ENCODE data around the gene BMF.

The BMF gene

GRCh38 chr15:40064231-40064894, 44.3 kb downstream of the BMF start:
- DNase-seq = no peak

- no peak for DNase-seq
Measured at GRCh38 chr15:40063563-40064011, 45.1 kb downstream of the BMF start.

- no peak for DNase-seq
Measured at GRCh38 chr15:40062816-40063562, 45.7 kb downstream of the BMF start.

DNA sequence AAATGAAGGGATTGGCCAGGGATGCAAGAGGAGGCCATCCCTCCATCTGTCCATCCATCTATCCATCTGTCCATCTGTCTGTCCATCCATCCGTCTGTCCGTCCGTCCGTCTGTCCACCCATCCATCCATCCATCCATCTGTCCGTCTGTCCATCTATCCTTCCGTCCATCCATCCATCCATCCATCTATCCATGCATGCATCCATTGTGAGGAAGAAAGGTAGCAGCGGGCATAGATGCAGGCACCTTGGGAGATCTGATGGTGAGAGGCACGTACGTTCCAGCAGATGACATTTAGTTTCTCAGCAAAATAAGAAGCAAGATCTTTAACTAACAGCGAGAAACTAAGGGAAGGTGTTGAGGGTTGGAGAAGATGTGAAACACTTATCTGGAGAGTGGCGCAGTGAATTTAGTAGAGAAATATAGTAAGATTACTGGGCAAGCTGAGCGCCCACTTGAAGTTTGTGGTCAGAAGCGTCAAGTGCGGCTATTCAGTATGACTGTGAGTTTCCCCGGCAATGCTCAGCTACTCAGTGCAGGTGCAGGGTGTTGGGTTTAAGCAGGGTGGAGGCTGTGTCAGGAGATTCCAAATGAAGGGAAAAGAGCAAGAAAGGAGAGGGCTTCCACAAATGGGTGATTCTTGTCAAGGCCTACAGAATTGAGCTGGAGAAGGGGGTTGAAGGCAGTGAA, 47.3 kb downstream of the BMF start:
- no peak for DNase-seq

DNA sequence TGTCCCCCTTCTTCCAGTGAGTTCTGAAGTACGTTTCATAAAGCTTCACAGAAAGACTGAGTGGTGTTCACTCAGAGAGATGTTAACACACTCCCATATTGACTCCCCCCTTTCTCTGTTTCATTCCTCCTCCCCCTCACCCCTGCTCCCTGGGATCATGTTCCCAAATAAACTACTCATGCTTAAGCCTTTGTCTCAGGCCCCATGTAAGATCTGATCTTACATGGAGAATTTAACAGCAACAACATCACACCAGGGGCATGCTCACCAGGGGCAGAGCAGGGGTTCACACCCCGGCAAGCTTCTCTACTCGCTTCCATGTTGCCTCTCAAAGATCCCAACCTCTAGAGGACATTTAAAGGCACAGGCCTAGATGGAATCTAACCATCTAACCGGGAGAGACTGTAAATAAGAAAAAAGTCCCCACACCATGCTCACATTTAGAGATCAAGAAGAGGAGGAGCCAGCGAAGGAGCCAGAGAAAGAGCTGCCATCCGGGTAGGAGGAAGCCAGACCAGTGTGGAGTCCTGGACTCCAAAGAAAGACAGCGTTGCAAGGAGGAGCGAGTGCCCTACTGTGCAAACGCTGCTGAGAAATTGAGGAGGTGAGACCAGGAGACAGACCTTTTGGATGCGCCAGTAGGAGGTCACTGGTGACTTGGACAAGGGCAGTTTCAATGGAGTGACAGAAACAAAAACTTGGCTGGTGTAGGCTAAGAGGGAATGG, 48.3 kb downstream of the BMF start:
- no peak for DNase-seq

GRCh38 chr15:40059821-40060220, 48.9 kb downstream of the BMF start:
- no peak for DNase-seq

DNA sequence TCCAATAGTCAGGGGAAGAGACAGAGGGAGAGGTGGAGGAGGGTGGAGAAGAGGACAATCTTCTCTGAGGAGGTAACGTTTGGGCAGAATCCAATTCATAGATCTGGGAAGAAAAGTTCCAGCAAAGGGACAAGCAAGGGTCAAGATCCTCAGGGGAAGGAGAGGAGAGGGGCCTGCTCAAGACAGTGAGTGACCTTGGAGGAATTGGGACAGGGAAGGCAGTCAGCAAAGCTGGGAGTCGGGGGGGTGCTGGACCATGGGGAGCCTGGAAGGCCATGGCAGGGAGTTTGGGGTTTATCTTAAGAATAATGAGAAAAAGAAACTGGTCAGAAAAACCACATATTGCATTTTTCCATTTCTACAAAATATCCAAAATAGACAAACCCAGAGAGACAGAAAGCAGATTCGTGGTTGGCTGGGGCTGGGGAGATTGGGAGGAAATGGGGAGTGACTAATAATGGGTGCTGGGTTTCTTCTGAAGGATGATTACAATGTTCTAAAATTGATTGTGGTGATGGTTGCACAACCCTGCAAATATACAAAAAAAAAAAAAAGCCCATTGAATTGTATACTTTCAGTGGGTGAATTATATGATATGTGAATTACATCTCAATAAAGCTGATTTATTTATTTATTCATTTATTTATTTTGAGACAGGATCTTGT, 50.1 kb downstream of the BMF start:
- no peak for DNase-seq

DNA sequence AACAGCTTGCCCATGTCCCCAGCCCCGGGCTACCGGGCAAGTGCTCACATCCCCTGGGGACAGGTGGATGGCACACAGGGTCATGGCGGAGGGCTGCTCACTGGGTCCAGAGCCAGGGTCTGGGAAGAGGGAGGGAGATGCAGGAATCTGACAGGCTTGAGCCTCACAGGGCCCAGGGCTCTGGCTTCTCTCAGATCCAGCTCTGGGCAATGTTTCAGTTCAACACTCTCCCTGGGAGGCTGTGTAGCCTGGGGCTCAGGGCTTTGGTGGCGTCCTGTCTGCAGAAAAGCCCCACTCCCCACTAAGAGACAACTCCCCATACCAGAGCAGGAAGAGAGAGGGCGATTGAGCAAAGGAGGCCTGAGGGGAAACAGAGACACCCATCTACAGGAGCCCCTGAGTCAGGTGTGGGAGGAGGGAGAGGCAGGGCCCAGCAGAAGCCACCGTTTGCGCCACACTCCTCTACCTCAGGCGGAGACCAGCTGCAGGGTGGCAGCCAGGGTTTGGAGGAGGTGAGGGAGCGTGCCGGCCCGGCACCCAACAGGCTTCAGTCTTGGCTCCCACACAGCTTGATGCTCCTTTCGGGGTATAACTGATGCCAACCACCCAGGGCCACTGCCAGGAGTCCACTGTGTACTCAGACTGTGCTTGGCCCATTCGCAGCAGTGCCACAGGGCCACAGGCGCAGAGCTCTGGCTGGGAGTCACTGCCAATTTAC, 52.9 kb downstream of the BMF start:
- DNase-seq = no peak

GRCh38 chr15:40054855-40055575, 53.7 kb downstream of the BMF start:
- no peak for DNase-seq

GRCh38 chr15:40054605-40054854, 54.1 kb downstream of the BMF start:
- DNase-seq = no peak

DNA sequence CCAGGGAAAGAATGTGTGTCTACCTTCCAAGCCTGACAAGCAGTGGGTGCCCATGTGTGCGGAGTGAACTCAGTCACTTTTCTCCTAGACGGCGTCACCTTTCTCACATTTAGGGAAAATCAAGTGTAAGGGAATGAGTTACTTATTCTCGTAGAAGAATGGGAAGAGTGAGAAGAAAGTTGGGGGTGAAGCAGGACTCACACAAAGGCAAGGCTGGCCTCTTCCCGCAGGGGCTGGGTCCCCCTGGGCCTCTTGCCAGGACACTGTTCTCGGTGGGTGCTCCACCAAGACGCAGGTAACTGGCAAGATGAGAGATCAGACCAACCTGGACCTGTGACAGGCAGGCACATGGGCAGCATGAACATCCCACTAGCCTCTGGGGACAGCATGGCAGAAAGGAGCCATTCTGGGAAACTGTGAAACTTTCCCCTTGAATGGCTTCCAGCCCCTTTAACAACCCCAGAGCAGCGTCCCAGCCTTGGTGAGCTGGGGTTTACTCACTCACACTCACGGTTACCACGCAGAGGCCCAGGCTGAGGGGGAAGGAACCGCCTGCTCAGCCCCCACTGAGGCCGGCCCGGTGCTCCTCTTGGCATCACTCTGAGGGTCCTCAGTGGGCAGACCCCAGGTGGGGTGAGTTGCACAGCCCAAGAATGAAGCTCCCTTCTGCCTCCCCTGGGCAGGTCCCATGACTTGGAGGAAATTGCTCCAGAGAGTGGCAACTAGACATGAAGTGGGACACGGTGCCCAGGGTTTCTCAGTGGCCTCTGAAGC, 54.7 kb downstream of the BMF start:
- no peak for DNase-seq

DNA sequence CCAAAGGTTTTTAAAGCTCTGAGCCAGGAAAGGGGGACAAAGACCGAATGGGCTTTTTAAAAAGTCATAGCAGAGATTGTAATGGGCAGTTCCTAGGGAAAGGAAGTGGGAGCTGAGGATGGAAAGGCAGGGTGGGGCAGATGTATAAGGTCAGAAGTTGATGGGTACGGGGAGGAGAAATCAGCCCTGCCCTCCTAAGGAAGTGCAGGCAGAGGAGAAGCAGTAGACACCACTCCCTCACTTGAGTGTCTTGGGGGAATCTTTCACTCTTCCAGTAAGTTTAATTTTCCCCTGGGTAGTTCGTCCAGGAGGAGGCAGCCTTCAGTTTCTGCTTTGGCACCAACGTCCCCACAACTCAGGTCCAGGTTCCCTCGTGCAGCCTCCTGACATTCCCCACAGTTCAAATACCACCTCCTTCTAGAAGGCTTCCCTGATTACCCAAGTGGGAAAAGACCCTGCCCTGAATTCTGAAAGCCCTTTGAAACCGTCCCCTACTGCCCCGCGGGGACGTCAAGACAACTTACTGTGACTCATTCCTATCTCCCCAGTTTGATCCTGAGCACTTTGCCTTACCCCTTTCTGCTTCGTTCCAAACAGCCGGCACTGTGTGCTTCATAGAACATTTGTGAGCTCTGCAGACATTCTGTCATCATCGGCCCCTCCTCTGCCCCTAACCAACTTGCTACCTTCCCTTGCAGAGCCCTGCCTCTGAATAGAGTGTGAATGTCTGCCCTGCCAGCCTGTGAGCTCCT, 55.4 kb downstream of the BMF start:
- no peak for DNase-seq

GRCh38 chr15:40052604-40053003, 56.1 kb downstream of the BMF start:
- no peak for DNase-seq

DNA sequence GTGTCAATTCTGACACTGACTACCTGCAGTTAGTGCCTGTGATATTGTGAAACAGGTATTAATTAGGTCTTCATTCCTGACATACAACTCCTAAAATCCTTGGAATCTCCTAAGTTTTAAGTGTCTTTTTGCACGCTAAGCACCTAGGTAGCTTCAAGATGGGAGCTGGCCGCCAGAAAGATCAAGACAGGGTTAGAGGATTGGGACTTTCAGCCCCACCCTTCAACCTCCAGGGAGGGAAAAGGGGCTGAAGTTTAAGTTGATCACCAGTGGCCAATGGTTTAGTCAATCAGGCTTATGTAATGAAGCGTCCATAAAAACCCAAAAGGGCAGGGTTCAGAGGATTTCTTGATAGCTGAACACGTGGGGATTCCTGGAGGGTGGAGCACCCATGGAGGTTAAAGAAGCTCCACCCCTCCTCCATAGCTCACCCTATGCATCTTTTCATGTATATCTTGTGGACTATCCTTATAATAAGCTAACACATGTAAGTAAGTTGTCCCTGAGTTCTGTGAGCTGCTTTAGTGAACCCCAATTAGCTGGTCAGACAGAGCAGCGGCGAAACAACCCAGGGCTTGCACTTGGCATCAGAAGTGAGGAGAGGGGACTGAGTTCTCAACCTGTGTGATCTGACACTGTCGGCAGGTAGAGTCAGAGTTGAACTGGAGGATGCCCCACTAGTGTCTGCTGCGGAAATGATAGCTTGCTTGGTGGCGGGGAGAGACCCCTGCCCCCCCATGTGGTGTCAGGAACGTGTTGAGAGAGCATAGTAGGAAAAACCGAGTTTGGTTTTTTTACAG, 56.9 kb downstream of the BMF start:
- peak; percentile 31 for DNase-seq

- DNase-seq = no peak
Measured at GRCh38 chr15:40050788-40051470, 57.8 kb downstream of the BMF start.

GRCh38 chr15:40048926-40049475, 59.7 kb downstream of the BMF start:
- no peak for DNase-seq

DNA sequence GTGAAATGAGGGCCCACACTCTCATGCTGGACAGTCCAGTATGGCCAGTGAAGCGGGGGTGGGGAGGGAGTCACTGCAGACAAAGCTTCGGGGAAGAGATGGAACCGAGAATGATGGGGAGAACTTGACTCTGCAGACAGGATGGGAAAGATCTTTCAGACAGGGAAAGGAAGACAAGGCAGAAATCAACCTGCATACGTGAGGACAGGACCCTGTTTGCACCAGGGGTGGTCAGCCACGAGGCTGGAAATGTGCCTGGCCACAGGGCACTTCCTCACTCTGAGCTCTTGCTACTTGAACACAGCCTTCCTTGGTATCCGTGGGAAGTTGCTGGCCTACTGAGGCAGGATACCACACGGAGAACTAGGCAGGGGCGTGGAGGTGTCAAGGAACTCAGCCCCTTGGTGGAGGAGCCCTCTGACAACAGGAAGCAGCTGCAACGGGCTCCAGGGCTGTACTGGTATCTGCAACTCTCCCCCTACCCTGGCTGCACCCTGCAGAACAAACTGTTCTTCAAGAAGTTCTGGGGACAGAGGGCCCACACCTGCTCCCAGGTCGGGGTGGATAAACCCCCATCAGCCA, 60.4 kb downstream of the BMF start:
- DNase-seq = no peak
